ENCODE data around the gene ALG14.

The ALG14 gene

DNA sequence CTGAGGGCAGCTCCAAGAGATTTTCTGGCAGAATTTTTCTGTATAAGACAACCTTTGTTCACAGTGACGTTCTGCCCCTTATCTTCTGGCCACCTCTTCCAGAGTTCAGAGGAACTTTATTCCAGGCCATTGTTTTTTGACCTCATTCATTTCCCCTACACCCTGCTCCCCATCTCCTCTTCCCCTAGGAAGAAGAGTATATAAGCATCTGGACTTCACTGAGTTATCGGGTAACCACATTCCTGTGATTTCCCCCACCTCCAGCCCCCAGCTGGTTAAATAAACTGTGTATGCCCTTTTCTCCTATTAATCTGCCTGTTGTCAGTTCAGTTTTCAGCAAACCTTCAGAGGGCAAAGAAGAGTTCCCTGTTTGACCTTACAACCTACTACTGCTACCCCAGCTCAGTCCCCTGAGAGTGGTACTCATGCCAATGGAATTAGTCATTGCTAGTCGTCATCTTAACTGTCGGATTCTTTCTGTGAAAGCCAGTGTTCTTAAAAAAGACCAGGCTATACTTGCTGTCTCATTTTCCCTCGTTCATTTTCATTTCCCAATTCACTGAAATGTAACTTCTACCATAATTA is 14.3 kb upstream of the ALG14 start:
- H3K4me3 ChIP-seq (replicated peaks; ENCODE audit: low read depth, low read length): no peak overlapping the region
- DNase-seq (ENCODE audit: extremely low read depth, low read depth): peak; percentile 70
- TF ChIP-seq, protein P1, sequence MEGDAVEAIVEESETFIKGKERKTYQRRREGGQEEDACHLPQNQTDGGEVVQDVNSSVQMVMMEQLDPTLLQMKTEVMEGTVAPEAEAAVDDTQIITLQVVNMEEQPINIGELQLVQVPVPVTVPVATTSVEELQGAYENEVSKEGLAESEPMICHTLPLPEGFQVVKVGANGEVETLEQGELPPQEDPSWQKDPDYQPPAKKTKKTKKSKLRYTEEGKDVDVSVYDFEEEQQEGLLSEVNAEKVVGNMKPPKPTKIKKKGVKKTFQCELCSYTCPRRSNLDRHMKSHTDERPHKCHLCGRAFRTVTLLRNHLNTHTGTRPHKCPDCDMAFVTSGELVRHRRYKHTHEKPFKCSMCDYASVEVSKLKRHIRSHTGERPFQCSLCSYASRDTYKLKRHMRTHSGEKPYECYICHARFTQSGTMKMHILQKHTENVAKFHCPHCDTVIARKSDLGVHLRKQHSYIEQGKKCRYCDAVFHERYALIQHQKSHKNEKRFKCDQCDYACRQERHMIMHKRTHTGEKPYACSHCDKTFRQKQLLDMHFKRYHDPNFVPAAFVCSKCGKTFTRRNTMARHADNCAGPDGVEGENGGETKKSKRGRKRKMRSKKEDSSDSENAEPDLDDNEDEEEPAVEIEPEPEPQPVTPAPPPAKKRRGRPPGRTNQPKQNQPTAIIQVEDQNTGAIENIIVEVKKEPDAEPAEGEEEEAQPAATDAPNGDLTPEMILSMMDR (IDR thresholded peaks at IDR 0.05; ENCODE audit: low read depth, low read length, missing control alignments): no peak

DNA sequence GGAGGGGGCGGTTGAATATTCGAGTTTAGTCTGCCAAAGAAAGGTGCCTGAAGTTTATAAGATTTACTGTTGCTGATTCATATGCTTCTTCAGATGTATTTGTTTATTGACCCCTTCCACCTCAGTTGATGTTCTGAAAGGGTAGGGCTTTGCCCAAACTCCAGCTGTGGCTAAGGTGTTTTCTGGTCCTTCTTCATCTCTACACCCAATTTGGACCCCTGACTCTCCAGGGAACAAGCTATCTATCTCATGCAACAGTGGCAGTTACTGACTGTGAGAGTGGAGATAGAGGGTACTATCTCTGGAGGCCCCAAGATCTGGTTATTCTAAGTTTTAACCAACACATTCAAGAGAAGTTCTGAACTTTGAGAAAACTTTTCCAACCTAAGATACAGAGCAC is 12.6 kb upstream of the ALG14 start:
- DNase-seq (ENCODE audit: extremely low read depth, low read depth): no peak
- TF ChIP-seq, protein P1 (IDR thresholded peaks at IDR 0.05; ENCODE audit: low read depth, low read length, missing control alignments): no peak
- H3K4me3 ChIP-seq (replicated peaks; ENCODE audit: low read depth, low read length): no peak overlapping the region

DNA sequence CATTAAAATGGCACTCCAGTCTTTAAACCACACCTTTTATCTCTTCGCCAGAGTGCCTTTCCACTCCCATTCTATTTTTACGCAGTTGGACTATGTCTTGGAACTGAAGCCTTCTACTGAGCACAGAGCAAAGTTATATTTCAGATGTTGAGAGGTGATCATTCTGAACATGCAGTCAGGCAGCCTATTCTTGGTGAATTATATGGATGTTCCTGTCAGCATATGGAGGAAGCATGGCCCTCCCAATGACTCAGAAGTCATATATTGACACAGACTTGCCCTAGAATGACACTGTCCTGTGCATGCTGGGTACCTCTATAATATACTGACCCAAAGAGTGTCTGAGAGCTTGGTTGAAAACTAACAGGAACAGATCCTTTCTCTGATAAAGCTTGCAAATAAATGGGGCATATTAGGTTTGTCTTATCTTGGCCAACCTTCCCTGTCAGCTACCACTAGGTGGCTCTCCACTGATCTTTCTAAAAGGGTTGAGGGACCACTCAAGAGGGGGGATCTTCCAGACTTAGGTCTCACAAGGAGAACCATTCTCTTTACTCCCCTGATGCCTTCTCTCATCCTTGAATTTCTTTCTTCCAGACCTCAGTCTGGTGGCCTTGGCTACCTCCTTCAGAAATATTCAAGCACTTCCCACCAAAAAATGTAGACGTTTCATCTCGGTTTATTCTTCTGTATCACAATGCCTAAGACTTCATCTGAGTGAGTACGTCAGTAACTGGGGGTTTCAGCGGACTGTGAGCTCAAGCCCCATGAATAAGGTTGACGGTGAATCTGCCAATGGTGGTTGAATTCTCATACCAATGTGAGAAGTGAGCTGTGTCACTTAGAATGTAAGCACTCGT is 11.8 kb upstream of the ALG14 start:
- no peak overlapping the region for H3K4me3 ChIP-seq (replicated peaks; ENCODE audit: low read depth, low read length)
- TF ChIP-seq, protein P1 (IDR thresholded peaks at IDR 0.05; ENCODE audit: low read depth, low read length, missing control alignments): peak; percentile 69
- DNase-seq (ENCODE audit: extremely low read depth, low read depth): peak; percentile 25

DNA sequence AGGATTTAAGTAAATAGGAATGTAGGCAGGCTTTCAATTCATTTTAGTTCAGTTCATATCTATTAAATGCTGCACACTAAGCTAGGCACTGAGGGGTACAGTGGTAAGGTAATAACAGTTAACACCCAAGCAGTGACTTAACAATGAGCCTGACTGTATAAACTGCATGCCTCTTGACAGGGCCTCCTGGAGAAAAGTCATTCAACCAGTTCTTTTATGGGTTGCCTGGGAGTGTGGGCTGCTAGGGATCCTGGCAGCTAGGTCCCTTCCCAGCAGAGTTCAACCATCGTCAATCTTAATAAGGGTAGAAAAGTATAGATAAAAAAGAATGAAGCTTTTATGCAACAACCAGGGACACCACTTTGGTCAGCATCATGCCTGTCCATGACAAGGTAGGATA is 8.1 kb upstream of the ALG14 start:
- H3K4me3 ChIP-seq (replicated peaks; ENCODE audit: low read depth, low read length): no peak overlapping the region
- TF ChIP-seq, protein P1 (IDR thresholded peaks at IDR 0.05; ENCODE audit: low read depth, low read length, missing control alignments): no peak
- DNase-seq (ENCODE audit: extremely low read depth, low read depth): no peak

DNA sequence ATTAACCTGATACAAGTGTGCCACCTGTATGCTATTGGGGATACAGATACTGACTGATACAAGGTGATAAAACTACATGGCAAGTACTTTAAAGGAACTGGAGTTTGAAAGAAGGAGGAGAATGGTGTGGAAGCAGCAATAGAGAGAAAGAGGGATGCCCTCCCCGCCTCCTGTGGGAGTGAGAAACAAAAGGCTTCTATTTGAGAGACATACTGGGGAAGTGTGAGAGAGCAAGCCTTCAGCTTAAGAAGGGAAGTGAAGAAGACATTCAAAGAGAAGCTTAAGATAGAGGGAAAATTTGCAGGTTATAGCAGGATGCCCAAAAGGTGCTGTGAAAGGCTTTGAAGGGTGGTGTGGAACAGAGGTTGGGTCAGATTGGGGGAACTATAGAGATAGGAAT is 7.7 kb upstream of the ALG14 start:
- H3K4me3 ChIP-seq (replicated peaks; ENCODE audit: low read depth, low read length): no peak overlapping the region
- DNase-seq (ENCODE audit: extremely low read depth, low read depth): no peak
- TF ChIP-seq, protein P1 (IDR thresholded peaks at IDR 0.05; ENCODE audit: low read depth, low read length, missing control alignments): no peak

DNA sequence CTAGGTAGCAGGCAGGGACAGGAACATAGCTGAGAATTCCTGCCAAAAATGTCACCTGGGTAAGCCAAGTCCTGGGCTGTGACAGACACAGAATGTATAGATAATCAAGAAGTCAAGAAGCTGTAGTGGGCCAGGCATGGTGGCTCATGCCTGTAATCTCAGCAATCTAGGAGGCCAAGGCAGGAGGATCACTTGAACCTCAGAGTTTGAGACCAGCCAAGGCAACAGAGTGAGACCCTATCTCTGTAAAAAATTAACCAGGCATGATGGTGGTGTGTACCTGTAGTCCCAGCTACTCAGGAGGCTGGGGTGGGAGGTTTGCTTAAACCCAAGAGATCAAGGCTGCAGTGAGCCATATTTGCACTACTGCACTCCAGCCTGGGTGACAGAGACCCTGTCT is 3.3 kb upstream of the ALG14 start:
- DNase-seq (ENCODE audit: extremely low read depth, low read depth): no peak
- no peak overlapping the region for H3K4me3 ChIP-seq (replicated peaks; ENCODE audit: low read depth, low read length)
- TF ChIP-seq, protein P1 (IDR thresholded peaks at IDR 0.05; ENCODE audit: low read depth, low read length, missing control alignments): no peak

All from HFF-Myc (cell line).